Measurements from ENCODE around the gene SETD2. TPM values are rescaled to one million over a fixed set of nuclear protein-coding genes. Genes with fewer than 3 reads are reported as not detected.
"Not testable (repeated sequence)": the region's sequence is repeated elsewhere in the genome, so short reads cannot be mapped to it uniquely, and the experiment has no call there.

The SETD2 gene
- total RNA-seq, 1 donor from 2014 or later: 49.3 TPM

DNA sequence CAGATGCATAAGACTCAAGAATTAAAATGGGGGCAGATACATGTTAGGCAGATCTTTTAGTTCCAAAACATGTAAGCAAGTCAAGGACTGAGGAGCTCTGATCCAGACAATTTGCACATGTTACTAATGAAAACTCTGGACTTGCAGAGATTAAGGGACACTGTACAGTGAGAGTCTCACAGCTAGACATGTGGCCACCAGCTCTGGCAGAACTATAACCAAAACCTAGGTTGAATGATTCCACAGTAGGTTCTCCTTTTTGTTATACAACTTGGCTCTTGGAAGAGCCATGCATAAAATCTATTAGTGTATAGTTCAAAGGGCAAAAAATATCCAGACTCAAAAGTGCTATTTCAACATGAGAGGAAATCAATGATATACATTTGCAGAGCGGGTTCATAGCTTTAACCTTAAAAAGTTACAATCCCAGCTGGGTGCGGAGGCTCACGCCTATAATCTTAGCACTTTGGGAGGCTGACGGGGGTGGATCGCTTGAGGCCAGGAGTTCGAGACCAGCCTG lies 61.8 kb downstream of the SETD2 start:
- intact Hi-C loops (cut with micrococcal nuclease): no loop called here

DNA sequence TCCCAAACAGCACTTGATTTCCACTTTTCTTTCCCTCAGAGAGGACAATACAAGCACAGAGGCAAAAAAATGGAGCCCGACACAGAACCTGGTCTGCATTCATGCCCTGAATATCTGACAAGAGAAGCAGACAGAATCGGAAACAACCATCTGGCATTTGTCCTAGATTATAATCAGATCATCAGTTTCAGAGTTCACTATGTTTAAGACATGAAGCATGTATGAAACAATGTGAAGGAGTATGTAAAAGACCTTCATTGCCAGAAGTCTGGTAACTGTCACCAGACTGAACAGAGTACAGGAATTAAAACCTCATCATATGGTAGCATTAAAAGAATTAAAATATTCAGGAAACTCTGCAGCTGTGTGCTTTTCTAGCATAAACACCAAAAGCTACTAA lies 65.0 kb downstream of the SETD2 start:
- intact Hi-C loops (cut with micrococcal nuclease): no loop called here

DNA sequence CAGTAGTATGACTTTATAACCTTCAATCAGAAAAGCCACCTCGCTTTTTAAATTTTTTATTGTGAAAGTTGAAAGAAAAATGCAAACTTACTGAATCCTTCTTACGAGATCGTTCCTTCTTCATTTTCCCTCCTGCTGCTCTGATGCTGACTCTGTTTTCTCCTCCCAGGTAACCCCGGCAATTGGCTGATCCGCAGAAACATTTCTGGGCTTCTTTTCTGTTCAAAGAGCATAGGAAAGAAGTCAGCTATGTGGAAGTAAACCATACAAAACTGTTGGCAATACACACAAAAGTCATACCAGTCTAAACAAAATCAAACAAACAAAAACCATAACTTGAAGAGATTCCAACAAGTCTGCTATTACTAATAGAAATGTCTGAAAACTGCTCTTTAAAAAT lies 66.0 kb downstream of the SETD2 start:
- intact Hi-C loops (cut with micrococcal nuclease): no loop called here

DNA sequence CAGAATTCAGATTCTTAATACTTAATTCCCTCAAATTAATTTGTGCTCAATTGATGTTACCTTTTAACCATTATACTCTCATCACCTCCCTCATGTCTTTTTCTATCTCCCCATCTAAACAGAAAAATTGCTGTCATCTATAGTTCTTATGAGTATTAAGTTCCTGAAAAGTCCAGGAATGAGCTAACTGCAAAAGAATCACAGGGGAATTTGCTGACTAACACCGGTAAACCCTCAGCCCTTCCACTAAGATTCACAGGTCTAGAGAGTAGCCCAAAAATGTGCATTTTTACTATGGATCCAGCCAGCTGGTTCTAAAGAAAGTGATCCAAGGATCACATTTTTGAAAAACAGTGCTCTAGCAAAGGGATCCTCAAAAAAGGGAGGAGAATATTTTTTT lies 67.0 kb downstream of the SETD2 start:
- intact Hi-C loops (cut with micrococcal nuclease): no loop called here

DNA sequence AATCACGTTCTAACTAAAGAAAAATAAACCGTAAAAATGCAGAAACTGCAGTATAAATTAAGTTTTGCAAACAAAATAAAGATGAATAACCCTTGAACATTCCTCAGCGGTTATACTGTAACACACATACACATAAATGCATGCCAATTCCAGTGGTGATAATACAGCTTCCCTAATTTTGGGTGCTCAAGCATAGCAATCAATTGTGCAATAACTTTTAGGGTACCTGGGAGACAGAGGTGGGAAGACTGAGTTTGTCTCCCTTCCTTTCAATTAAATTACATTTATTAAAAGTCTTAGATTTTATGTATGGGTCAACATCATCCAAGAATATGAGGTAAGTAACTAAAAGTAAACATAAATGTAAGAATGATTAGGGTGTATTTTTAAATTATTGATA lies 71.8 kb downstream of the SETD2 start:
- intact Hi-C loops (cut with micrococcal nuclease): no loop called here

DNA sequence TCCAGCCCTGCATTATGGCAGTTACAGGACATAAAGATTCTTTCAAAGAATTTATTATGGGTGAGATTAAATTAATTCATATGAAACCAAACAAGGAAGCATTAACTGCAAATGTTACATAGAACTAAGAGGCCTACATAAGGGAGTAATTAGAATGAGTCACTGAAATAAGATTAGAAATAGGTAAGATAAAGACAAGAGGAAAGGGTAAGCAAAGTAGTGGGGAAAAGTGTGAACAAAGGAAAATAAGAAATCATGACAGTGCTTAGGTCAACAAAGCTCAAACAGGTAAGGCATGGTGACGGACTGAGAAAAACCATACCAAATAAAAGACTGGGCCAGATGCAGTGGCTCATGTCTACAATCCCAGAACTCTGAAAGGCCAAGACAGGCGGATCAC lies 74.3 kb downstream of the SETD2 start:
- intact Hi-C loops (cut with micrococcal nuclease): no loop called here

DNA sequence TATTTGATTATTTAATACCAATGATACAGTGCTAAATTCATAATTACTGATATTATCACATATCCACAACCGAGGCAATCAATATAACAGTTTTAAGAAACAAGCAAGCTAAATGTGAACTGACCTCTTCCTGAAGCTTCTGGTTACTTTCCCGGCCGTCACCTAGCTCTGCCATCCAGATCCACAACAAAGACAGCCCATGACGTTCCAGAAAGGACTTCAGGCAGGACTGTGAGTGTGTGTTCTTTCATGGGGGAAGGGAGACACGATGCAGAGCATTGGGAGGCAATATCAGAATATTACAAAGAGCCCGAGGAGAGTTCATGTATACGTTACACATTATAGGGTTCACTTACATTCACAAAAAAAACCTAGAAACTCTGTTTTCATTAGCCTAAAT lies 77.8 kb downstream of the SETD2 start:
- intact Hi-C loops (cut with micrococcal nuclease): no loop called here

DNA sequence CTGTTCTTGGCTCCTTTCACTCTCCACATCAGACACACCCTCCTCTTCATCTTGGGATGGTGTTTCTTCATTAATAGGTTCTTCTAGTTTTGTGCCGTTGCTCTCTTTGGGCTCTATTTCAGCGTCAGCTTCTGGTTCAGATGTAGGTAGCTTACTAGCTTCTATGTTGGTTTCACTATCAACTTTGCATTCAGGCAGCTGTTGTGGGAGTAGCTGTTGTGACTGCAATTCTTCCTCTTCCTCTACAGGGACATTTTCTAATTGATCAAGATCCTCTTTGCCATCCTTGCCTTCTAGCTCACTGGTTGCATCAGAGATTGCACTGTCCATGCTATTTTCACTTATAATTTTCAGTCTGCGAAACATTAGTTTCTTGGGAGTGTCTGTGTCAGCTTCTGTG lies 80.1 kb downstream of the SETD2 start:
- intact Hi-C loops (cut with micrococcal nuclease): loop anchor here (2.0 kb wide), 1 partner anchor 65 kb away; no protein-coding TSS in a partner anchor

DNA sequence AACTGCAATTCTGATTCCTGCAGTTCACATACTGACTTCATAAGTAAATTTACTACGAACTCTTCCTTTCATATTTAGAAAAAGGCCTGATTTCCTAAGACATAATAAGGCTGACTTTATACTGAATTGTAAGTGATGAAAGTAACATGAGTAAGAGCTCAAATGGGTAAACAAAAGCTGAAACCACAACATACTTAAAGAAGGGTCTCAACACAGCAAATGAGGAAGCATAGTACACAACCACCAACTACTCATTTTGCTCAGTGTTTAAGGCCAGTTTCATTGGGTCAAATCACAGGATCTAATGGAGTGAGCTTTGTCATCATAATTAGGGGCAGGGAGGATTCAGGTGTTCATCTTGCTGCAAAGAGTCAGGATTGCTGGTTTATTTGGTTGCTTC lies 81.4 kb downstream of the SETD2 start:
- intact Hi-C loops (cut with micrococcal nuclease): loop anchor here (2.0 kb wide), 1 partner anchor 64 kb away; no protein-coding TSS in a partner anchor

DNA sequence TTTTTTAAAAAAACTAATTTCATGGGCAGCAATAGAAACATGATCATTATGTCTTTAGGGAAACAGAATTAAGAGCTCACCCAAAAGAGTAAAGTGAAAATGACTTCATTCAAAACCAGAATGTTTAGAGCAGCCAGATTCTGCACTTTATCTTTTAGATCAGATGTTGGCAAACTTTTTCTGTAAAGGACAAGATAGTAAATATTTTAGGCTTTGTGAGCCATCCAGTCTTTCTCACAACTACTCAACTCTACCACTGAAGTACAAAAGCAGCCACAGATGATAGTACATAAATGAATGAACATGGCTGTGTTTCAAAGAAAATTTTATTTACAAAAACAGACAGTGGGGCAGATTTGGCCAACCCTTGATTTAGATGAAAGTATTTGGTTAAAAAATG lies 84.5 kb downstream of the SETD2 start:
- intact Hi-C loops (cut with micrococcal nuclease): no loop called here

DNA sequence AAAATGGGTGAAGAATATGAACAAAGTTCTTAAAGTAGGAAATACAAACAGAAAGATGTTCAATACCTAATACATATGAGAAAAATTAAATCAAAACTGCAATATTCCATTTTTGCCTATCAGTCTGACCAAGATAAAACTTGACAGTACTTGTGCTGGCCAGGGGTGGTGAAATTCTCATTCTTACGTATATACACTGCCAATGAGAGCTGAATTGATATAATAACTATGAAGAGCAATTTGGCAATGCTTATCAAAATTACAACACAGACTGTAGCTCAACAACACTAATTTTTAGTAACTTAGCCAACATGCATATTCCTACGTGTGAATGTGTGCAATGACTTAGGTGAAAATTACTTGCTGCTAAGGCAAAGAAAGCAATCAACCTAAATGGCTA lies 90.2 kb downstream of the SETD2 start:
- intact Hi-C loops (cut with micrococcal nuclease): no loop called here

DNA sequence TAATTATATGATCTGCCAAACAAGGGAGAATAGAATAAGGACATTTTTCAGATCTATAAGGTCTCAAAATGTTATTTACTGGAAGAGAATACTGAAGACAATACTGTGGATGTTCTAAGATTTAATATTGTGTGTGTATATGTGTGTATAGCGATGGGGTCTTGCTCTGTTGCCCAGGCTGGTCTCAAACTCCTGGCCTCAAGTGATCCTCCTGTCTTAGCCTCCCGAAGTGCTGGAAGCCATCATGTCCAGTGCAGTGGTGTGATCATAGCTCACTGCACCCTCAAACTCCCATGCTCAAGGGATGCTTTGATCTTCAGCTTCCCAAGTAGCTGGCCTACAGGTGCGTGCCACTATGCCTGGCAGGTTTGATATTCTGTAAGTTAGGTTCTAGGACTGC lies 93.1 kb downstream of the SETD2 start:
- intact Hi-C loops (cut with micrococcal nuclease): no loop called here

DNA sequence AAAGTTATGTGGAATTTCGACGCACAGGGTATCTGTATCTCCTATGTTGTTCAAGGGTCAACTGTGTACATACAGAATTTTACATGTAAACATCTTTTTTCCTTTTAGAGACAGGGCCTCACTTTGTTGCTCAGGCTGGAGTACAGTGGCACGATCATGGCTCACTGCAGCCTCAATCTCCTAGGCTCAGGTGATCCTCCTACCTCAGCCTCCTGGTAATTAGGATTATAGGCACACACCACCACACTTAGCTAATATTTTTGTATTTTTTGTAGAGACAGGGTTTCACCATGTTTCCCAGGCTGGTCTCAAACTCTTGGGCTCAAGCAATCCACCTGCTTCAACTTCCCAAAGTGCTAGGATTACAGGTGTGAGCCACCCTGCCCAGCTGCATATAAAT lies 97.7 kb downstream of the SETD2 start:
- intact Hi-C loops (cut with micrococcal nuclease): not testable (repeated sequence)

DNA sequence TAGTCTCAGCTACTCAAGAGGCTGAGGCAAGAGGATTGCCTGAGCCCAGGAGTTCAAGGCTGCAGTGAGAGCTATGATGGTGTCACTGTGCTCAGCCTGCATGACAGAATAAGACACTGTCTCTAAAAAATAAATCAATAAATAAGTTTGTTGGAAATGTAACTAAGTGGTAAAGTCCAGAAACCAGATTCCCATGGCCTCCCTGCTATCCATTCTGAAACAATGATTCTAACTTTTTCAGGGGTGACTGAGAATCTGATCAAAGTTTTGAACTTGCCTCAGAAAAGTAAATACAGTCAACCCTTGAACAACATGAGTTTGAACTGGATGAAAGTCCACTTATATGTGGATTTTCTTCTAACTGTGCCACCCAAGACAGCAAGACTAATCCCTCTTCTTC lies 98.2 kb downstream of the SETD2 start:
- intact Hi-C loops (cut with micrococcal nuclease): no loop called here

DNA sequence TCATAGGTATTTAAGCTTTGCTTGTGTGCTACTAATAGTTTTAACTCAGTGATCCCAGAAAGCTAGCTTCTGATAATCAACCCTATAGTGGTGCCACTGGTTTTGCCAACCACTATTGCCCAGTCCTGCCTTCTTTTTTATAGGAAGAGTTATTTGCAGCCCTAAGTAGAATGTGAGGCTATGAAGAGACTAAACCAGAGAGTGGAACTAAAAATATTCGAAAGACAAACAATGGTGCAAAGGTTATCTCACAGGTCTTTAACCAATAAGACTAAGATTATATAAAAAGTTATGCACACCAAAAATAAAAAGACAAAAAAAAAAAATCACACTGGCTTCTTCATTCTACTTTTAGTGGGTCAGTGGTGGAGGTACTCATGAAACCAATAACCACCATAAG lies 98.9 kb downstream of the SETD2 start:
- intact Hi-C loops (cut with micrococcal nuclease): no loop called here

DNA sequence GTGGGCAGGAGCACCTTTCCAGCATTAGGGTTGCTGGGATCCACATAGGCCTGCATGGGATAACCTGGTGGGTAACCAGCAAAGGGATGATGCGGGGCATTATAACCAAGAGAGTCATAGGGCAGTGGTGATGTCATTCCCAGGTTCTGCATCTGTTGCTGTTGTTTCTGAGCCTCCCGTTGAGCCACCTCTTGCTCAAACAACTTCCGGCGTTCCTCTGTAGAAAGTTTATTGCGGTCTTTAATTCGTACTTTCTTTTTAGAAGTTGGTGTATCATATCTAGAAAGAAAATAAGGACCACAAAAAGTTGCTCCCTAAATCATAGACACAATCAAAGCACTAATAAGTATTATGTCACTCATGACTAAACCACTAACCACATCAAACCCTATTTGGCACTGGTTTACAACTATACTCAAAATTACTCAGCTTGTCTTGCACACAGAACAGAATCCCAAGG lies 106.7 kb downstream of the SETD2 start:
- intact Hi-C loops (cut with micrococcal nuclease): loop anchor here (1.0 to 2.0 kb wide), 4 partner anchors 38 to 226 kb away; partner anchors contain the start of genes CCDC12, KIF9 and KLHL18

DNA sequence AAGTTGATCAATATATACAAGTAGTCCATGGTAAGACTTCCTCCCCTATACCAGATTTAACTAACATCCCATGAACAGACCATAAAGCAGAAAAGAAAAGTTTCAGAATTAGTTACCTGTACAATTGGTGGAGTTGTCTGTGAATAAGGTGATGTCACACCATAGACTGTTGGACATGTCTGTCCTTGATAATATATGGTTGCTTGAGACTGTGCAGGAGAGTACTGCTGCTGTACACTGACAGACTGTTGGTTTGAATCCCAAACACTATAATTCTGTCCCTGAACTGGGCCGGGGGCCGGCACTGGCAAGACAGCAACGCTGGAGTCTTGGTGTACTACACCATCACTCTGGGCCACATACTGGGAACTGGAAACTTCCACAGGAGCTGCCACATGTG lies 107.2 kb downstream of the SETD2 start:
- intact Hi-C loops (cut with micrococcal nuclease): loop anchor here (1.0 to 2.0 kb wide), 4 partner anchors 37 to 226 kb away; partner anchors contain the start of genes CCDC12, KIF9 and KLHL18

DNA sequence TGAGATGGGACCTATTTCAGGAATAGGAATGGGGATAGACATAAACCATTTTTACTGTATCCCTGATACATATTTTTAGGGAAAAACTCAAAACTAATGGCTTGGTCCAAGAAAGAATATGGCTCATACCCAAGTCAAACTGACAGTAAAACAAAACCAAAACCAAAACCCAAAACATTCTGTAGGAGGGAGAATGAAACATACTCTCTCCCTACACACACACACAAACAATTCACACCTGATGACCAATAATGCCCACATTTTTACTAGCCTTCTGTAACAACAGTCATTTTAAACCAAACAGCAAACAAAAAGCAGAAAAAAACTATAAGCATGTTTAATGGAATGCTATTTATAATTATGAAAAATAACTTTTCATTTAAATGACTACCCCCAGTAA lies 109.5 kb downstream of the SETD2 start:
- intact Hi-C loops (cut with micrococcal nuclease): loop anchor here (1.0 kb wide), 1 partner anchor 16 kb away; no protein-coding TSS in a partner anchor

DNA sequence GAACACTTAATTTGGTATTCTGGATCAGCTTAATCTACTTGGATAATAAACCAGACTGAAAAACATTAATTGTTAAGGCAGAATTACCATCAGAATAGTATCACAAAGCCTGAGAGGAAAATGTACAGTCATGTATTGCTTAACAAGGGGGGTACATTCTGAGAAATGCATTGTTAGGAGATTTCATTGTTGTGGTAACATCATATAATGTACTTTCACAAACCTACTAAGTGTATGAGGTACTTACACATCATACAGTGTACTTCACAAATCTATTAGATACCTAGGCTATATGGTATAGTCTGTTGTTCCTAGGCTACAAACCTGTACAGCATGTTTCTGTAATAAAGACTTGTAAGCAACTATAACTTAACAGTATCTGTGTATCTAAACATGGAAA lies 116.2 kb downstream of the SETD2 start:
- intact Hi-C loops (cut with micrococcal nuclease): no loop called here

DNA sequence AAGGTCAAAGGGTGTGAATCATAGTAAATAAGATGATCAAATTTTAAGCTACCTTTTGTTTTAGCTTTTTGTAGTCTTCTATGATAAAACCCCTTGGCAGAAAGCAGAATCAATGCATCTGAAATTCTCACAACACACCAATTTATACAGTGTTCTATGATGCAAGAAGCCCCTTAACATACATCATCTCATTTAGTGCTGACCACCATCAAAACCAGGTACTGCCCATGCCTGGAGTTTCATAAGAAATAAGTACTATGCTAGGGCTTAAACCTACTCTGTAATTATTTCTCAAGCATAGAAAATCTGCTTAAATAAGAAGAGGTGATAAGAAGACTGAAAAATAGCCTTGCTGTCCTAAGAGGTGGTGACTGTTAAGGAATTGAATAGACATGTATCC lies 116.8 kb downstream of the SETD2 start:
- intact Hi-C loops (cut with micrococcal nuclease): no loop called here

DNA sequence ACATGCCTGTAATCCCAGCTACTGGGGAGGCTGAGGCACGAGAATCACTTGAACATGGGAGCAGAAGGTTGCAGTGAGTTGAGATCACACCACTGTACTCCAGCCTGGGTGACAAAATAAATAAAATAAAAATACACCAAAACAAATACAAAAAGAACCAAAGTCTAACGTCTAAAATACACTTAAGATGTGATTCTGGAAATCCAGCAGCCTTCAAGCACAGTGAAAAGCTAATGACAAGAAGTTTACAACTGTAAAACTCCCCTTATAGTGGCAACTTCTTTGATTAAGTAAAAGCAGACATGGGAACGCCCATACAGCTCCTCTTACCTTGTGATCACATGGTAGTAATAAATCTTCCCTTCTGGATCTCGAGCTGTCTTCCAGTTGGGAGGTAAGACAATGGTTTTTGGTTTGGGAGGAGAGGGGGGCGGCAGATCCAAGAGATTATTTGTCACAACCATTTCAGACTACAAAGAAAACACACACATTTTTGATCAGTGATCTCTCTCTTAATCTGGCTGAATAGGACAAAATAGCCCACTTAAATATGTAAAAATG lies 121.6 kb downstream of the SETD2 start:
- intact Hi-C loops (cut with micrococcal nuclease): no loop called here

DNA sequence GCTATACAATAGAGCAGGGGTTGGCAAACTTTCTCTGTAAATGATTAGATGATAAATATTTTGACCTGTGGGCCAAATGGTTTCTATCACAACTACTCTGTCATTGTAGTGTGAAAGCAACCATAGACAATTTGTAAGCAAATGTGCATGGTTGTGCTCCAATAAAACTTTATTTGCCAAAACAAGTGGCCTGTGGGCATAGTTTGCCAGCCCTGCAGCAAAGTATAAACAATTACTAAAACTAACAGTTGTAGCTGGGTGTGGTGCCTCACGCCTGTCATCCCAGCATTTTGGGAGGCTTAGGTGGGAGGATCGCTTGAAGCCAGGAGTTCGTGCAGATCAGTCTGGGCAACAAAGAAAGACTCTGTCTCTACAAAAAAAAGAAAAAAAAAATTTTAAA lies 122.8 kb downstream of the SETD2 start:
- intact Hi-C loops (cut with micrococcal nuclease): no loop called here

DNA sequence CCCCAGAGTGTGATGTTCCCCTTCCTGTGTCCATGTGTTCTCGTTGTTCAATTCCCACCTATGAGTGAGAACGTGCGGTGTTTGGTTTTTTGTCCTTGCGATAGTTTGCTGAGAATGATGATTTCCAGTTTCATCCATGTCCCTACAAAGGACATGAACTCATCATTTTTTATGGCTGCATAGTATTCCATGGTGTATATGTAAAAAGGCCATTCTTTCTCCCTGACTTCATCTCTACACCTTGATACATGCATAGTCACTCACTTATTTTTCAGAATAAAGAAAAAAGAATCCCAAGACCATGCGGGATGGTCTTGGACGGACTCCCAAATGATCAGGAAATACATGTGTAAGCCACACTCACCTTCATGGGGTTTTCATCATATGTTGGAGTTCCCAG lies 126.6 kb downstream of the SETD2 start:
- intact Hi-C loops (cut with micrococcal nuclease): loop anchor here (1.0 to 5.0 kb wide), 2 partner anchors 70 to 245 kb away; partner anchors contain the start of genes KIF9 and KLHL18
